SK-N-SH (cell line): ENCODE data around the gene JADE2. TPM values are rescaled to one million over a fixed set of nuclear protein-coding genes. Genes with fewer than 3 reads are reported as not detected.

Experiments
- CTCF ChIA-PET: fragments of 300-600, 350-600 bp; formaldehyde crosslinking; extraction: SDS; loops from one replicate; lab custom pipeline; 2021; lab: Yijun Ruan, JAX
- POLR2A ChIA-PET: fragments of 350-600 bp; sonication (Branson Sonifier 250); formaldehyde crosslinking; extraction: SDS; loops from one replicate; lab custom pipeline; 2020; ENCODE audit warnings: antibody characterized with exemption, inconsistent platforms; lab: Yijun Ruan, JAX
- DNase-seq: peaks from one replicate; pipeline ENCODE4 v3.0.0; 2012
- H2AFZ ChIP-seq: fragments of 200-600 bp; sonication (generic); 2 replicates; pipeline ENCODE4 v1.8.1; 2016; ENCODE audit warnings: antibody characterized with exemption, mild to moderate bottlenecking, low read depth
- H3F3A ChIP-seq: fragments of 200-600 bp; sonication (generic); replicated peaks from 2 replicates; pipeline ENCODE3; 2016; ENCODE audit warnings: antibody characterized with exemption, mild to moderate bottlenecking; ENCODE audit not compliant: insufficient read depth
- H3K27ac ChIP-seq, 2 experiments: fragments of 200-500 bp in 1 of 2; fragments of 200-600 bp in 1 of 2; sonication (Bioruptor generic) in 1 of 2; sonication (generic), shearing (Covaris generic) in 1 of 2; 2 replicates each; pipeline versions ENCODE4 v1.5.1 to v1.6.1; 2014 to 2016; ENCODE audit warnings: low read depth in 2 of 2, inconsistent platforms in 1 of 2, low read length in 1 of 2, mild to moderate bottlenecking in 1 of 2, mixed read lengths in 1 of 2
- H3K27me3 ChIP-seq: fragments of 200-600 bp; sonication (generic), shearing (Covaris generic); 2 replicates; pipeline ENCODE4 v1.6.1; 2016; ENCODE audit warnings: mixed run types; ENCODE audit not compliant: insufficient read depth
- H3K36me3 ChIP-seq, 2 experiments: fragments of 200-500 bp in 1 of 2; fragments of 200-600 bp in 1 of 2; sonication (Bioruptor generic) in 1 of 2; sonication (generic) in 1 of 2; replicated peaks in 1 of 2; 2 replicates each; pipeline versions ENCODE3 to v1.5.1; 2014 to 2016; ENCODE audit warnings: low read length in 1 of 2, mild to moderate bottlenecking in 1 of 2; ENCODE audit not compliant: insufficient read depth in 2 of 2, control insufficient read depth in 1 of 2
- H3K4me1 ChIP-seq, 2 experiments: fragments of 200-500 bp in 1 of 2; fragments of 200-600 bp in 1 of 2; sonication (Bioruptor generic) in 1 of 2; sonication (generic), shearing (Covaris generic) in 1 of 2; 2 replicates each; pipeline versions ENCODE4 v1.5.1 to v1.6.1; 2014 to 2016; ENCODE audit warnings: low read depth in 1 of 2, low read length in 1 of 2, mixed run types in 1 of 2; ENCODE audit not compliant: insufficient read depth in 2 of 2, control insufficient read depth in 1 of 2
- H3K4me2 ChIP-seq: fragments of 200-600 bp; sonication (generic), shearing (Covaris generic); 2 replicates; pipeline ENCODE4 v1.6.1; 2017; ENCODE audit warnings: mixed run types
- H3K4me3 ChIP-seq, 2 experiments: fragments of 200-500 bp in 1 of 2; fragments of 200-600 bp in 1 of 2; sonication (Bioruptor generic) in 1 of 2; sonication (generic), shearing (Covaris generic) in 1 of 2; 2 replicates each; pipeline versions ENCODE4 v1.5.1 to v1.8.1; 2014 to 2016; ENCODE audit warnings: low read depth in 2 of 2, inconsistent platforms in 1 of 2, low read length in 1 of 2, mild to moderate bottlenecking in 1 of 2, mixed read lengths in 1 of 2, moderate library complexity in 1 of 2
- H3K79me2 ChIP-seq: fragments of 200-600 bp; sonication (generic); 2 replicates; pipeline ENCODE4 v1.8.1; 2017; ENCODE audit warnings: mild to moderate bottlenecking; ENCODE audit not compliant: insufficient read depth
- H3K9ac ChIP-seq: fragments of 200-600 bp; sonication (generic); 2 replicates; pipeline ENCODE4 v1.6.1; 2017; ENCODE audit warnings: mixed run types
- H3K9me2 ChIP-seq: fragments of 200-600 bp; sonication (generic); 2 replicates; pipeline ENCODE4 v1.6.1; 2017; ENCODE audit warnings: mixed run types
- H3K9me3 ChIP-seq: fragments of 200-600 bp; sonication (generic); 2 replicates; pipeline ENCODE4 v1.6.1; 2017; ENCODE audit warnings: mixed run types, mild to moderate bottlenecking, moderate library complexity
- H4K20me1 ChIP-seq: fragments of 200-600 bp; sonication (generic); 2 replicates; pipeline ENCODE4 v1.6.1; 2017; ENCODE audit warnings: mild to moderate bottlenecking, mixed run types; ENCODE audit not compliant: insufficient read depth
- FOXM1 ChIP-seq: IDR thresholded peaks from 2 replicates; pipeline ENCODE4 v1.4.0; 2012; ENCODE audit warnings: low read depth, mild to moderate bottlenecking
- GABPA ChIP-seq: IDR thresholded peaks from 2 replicates; pipeline ENCODE4 v1.4.0; 2012; ENCODE audit warnings: low read depth, mild to moderate bottlenecking
- JUND ChIP-seq: IDR thresholded peaks from 2 replicates; pipeline ENCODE4 v1.4.0; 2012
- NRF1 ChIP-seq: IDR thresholded peaks from 2 replicates; pipeline ENCODE4 v1.6.1; 2012; ENCODE audit warnings: low read depth, mild to moderate bottlenecking, low read length
- RAD21 ChIP-seq: IDR thresholded peaks from 2 replicates; pipeline ENCODE4 v1.6.1; 2012; ENCODE audit warnings: mild to moderate bottlenecking, low read length
- RFX5 ChIP-seq: IDR thresholded peaks from 2 replicates; pipeline ENCODE4 v1.6.1; 2012; ENCODE audit warnings: mild to moderate bottlenecking, improper control_type of control experiment, low read length
- TCF12 ChIP-seq: IDR thresholded peaks from 2 replicates; pipeline ENCODE4 v1.4.0; 2012
- WGBS: methylation state at CpG from one replicate; pipeline ENCODE4 v1.1.6; 2017; ENCODE audit warnings: low lambda C conversion rate; 5-methylcytosine and 5-hydroxymethylcytosine counted together
- polyA plus RNA-seq, 3 experiments: library from polyadenylated mRNA; depleted of rRNA; stranded (reverse); fragments of >200 nt; gene quantifications; 2 replicates each; pipeline ENCODE4 v1.2.3, GENCODE V29; 2012
- TF ChIP-seq, protein P1 (sequence below): IDR thresholded peaks from 2 replicates; pipeline ENCODE4; 2012
- TF ChIP-seq, protein P2 (sequence below): IDR thresholded peaks from 2 replicates; pipeline ENCODE4 v1.6.1; 2012; ENCODE audit warnings: mild to moderate bottlenecking, low read depth, low read length, moderate library complexity
- TF ChIP-seq, protein P3 (sequence below): fragments of 150-350 bp; IDR thresholded peaks from 2 replicates; pipeline ENCODE4 v1.6.1; 2016; ENCODE audit warnings: mild to moderate bottlenecking, low read depth, low read length

JADE2 gene
- polyA plus RNA-seq, 1 of the 3 experiments (the other 2 are of a cell fraction) = 25.7 TPM

DNA sequence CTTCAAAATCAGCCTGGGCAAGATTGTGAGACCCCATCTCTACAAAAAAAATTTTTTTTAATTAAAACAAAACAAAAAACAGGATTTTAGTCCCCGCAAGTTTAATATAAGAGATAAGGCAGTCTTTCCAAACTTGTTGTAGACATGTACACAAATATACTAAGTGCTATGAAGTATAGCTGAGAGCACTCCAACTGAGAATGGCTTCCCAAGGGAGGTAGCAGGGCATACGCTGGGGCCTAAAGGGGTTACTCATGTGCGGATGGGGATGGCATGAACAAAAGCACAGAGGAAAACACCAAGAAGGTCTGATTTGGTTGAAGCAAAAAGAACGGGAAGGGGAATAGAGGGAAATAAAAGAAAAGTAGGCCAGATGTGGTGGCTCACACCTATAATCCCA, 86.0 kb downstream of the JADE2 start:
- Histone ChIP-seq H3K9ac (no peak overlapping the region), H3K4me1 (no peaks in the 10 kb centered on the region), H4K20me1 (no peaks in the 10 kb centered on the region), H3K27me3 (no peaks in the 10 kb centered on the region), H2AFZ (no peak overlapping the region), H3K9me3 (no peaks in the 10 kb centered on the region), H3K9me2 (no peaks in the 10 kb centered on the region), H3K4me2 (no peak overlapping the region), H3K27ac (no peak overlapping the region), H3F3A (peaks cover 1% of the 10 kb centered on the region), H3K79me2 (no peaks in the 10 kb centered on the region), H3K36me3 (peaks cover 46 to 71% of the 10 kb centered on the region in 2 experiments), H3K4me3 (no peak overlapping the region)
- no peak for DNase-seq
- TF ChIP-seq RAD21 = no peak
- TF ChIP-seq, protein P1, sequence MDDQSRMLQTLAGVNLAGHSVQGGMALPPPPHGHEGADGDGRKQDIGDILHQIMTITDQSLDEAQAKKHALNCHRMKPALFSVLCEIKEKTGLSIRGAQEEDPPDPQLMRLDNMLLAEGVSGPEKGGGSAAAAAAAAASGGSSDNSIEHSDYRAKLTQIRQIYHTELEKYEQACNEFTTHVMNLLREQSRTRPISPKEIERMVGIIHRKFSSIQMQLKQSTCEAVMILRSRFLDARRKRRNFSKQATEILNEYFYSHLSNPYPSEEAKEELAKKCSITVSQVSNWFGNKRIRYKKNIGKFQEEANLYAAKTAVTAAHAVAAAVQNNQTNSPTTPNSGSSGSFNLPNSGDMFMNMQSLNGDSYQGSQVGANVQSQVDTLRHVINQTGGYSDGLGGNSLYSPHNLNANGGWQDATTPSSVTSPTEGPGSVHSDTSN = no peak
- POLR2A ChIA-PET = no interaction called here
- CTCF ChIA-PET = no interaction called here
- WGBS = 94% methylated on average over 4 of the region's 4 CpGs

DNA sequence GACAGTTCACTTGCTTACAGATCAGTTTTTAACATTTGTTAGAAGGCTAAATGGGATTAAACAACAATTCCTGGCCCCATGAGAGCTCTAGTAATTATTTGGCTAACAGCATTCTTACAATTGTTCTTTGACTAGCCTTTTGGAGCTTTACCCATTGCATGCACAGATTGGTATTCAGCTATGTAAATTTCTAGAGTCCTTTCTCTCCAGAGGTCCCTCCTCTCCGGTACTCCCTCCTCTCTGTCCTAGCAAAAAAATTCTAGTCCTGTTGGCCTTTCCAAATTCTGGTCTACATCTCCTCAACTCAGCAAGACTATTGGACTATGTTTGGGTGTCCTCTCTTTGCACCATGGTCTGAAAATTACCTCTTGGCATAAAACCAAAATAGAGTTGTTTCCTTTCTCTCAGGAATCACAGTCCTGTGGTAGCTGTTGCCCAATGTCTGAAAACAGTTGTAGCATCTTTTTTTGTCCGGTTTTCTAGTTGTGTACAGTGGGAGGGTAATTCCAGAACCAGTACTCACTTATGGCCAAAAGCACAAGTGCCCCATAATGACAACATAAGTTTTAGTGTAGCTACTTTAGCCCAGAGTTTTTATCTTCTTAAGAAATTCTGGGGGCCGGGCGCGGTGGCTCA, 89.1 kb downstream of the JADE2 start:
- POLR2A ChIA-PET = interaction anchor here (0.6 kb wide), 1 partner anchor 80 kb away, joined by 3 read pairs; no protein-coding TSS in a partner anchor
- Histone ChIP-seq H3K27ac (no peak overlapping the region), H3K4me2 (no peak overlapping the region)

More for the DNA sequence above, 89.1 kb downstream of the JADE2 start:
- H3K9me2 ChIP-seq = no peaks in the 10 kb centered on the region
- H3K4me1 ChIP-seq = no peaks in the 10 kb centered on the region
- no peak overlapping the region for H2AFZ ChIP-seq
- WGBS = 100% methylated on average over 5 of the region's 5 CpGs
- CTCF ChIA-PET = no interaction called here
- H4K20me1 ChIP-seq = no peaks in the 10 kb centered on the region
- no peak for DNase-seq
- H3K27me3 ChIP-seq = no peaks in the 10 kb centered on the region
- TF ChIP-seq, protein P2, sequence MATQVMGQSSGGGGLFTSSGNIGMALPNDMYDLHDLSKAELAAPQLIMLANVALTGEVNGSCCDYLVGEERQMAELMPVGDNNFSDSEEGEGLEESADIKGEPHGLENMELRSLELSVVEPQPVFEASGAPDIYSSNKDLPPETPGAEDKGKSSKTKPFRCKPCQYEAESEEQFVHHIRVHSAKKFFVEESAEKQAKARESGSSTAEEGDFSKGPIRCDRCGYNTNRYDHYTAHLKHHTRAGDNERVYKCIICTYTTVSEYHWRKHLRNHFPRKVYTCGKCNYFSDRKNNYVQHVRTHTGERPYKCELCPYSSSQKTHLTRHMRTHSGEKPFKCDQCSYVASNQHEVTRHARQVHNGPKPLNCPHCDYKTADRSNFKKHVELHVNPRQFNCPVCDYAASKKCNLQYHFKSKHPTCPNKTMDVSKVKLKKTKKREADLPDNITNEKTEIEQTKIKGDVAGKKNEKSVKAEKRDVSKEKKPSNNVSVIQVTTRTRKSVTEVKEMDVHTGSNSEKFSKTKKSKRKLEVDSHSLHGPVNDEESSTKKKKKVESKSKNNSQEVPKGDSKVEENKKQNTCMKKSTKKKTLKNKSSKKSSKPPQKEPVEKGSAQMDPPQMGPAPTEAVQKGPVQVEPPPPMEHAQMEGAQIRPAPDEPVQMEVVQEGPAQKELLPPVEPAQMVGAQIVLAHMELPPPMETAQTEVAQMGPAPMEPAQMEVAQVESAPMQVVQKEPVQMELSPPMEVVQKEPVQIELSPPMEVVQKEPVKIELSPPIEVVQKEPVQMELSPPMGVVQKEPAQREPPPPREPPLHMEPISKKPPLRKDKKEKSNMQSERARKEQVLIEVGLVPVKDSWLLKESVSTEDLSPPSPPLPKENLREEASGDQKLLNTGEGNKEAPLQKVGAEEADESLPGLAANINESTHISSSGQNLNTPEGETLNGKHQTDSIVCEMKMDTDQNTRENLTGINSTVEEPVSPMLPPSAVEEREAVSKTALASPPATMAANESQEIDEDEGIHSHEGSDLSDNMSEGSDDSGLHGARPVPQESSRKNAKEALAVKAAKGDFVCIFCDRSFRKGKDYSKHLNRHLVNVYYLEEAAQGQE = no peak
- TF ChIP-seq JUND = no peak
- no peak for TF ChIP-seq GABPA
- TF ChIP-seq, protein P3, sequence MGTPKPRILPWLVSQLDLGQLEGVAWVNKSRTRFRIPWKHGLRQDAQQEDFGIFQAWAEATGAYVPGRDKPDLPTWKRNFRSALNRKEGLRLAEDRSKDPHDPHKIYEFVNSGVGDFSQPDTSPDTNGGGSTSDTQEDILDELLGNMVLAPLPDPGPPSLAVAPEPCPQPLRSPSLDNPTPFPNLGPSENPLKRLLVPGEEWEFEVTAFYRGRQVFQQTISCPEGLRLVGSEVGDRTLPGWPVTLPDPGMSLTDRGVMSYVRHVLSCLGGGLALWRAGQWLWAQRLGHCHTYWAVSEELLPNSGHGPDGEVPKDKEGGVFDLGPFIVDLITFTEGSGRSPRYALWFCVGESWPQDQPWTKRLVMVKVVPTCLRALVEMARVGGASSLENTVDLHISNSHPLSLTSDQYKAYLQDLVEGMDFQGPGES = no peak
- no peak for TF ChIP-seq RFX5
- no peak for TF ChIP-seq NRF1
- TF ChIP-seq FOXM1 = no peak
- no peak for TF ChIP-seq TCF12
- no peaks in the 10 kb centered on the region for H3K79me2 ChIP-seq
- no peaks in the 10 kb centered on the region for H3F3A ChIP-seq
- no peak overlapping the region for H3K9ac ChIP-seq
- H3K4me3 ChIP-seq = no peak overlapping the region
- no peaks in the 10 kb centered on the region for H3K9me3 ChIP-seq
- H3K36me3 ChIP-seq = peaks cover 21 to 65% of the 10 kb centered on the region in 2 experiments
